GM10266 (cell line): ENCODE data around the gene KIR3DL3.
"Not testable (repeated sequence)": the region's sequence is repeated elsewhere in the genome, so short reads cannot be mapped to it uniquely, and the experiment has no call there.

Source experiments
- DNase-seq: peaks from one replicate; pipeline ENCODE4 v3.0.0; 2012; ENCODE audit errors: extremely low spot score
- TF ChIP-seq, protein P1 (sequence below): IDR thresholded peaks from 2 replicates; pipeline ENCODE4 v1.5.1; 2012; ENCODE audit warnings: mild to moderate bottlenecking, low read depth; ENCODE audit not compliant: control insufficient read depth, insufficient read depth; ENCODE audit errors: missing control alignments

The KIR3DL3 gene

DNA sequence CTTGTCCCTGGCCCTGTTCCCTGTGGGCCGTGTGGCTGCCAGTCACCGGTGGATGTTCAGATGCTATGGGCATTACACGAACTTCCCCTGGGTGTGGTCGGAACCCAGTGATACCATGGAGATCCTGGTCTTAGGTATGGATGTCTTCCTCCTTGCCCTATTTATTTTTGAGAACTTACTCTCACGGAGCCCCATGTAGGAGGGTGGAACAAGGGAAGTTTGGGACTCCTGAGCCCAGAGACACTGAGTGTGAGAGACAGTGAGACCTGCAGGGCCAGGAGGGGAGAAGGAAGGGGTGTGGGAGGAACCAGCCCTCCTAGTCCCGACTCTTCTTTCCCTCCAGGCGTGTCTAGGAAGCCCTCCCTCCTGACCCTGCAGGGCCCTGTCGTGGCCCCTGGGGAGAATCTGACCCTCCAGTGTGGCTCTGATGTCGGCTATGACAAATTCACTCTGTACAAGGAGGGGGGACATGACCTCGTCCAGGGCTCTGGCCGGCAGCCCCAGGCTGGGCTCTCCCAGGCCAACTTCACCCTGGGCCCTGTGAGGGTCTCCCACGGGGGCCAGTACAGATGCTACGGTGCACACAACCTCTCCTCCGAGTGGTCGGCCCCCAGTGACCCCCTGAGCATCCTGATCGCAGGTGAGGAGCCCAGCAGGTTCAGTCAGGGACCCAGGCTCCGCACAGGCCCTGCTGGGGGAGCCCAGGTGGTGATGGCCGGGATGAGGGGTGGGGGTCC, 14.9 kb upstream of the KIR3DL3 start:
- DNase-seq = no peak
- TF ChIP-seq, protein P1, sequence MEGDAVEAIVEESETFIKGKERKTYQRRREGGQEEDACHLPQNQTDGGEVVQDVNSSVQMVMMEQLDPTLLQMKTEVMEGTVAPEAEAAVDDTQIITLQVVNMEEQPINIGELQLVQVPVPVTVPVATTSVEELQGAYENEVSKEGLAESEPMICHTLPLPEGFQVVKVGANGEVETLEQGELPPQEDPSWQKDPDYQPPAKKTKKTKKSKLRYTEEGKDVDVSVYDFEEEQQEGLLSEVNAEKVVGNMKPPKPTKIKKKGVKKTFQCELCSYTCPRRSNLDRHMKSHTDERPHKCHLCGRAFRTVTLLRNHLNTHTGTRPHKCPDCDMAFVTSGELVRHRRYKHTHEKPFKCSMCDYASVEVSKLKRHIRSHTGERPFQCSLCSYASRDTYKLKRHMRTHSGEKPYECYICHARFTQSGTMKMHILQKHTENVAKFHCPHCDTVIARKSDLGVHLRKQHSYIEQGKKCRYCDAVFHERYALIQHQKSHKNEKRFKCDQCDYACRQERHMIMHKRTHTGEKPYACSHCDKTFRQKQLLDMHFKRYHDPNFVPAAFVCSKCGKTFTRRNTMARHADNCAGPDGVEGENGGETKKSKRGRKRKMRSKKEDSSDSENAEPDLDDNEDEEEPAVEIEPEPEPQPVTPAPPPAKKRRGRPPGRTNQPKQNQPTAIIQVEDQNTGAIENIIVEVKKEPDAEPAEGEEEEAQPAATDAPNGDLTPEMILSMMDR = no peak

DNA sequence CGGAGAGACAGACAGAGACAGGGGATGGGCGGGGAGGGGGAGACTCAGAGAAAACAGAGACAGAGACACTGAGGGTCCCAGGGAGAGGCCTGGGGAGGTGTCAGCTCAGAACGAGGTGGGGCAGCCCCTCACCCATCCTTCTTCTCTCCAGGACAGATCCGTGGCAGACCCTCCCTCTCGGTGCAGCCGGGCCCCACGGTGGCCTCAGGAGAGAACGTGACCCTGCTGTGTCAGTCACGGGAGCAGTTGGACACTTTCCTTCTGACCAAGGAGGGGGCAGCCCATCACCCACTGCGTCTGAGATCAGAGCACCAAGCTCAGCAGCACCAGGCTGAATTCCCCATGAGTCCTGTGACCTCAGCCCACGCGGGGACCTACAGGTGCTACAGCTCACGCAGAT, 14.3 kb upstream of the KIR3DL3 start:
- DNase-seq = not testable (repeated sequence)

DNA sequence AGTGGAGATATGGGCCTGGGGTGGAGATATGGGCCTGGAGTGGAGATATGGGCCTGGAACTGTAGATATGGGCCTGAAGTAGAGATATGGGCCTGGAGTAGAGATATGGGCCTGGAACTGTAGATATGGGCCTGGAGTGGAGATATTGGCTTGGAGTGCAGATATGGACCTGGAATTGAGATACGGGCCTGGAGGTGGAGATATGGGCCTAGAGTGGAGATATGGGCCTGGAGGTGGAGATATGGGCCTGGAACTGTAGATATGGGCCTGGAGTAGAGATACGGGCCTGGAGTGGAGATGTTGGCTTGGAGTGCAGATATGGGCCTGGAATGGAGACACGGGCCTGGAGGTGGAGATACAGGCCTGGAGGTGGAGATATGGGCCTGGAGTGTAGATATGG, 402 bp downstream of the KIR3DL3 start:
- no peak for DNase-seq
- TF ChIP-seq, protein P1 = no peak

DNA sequence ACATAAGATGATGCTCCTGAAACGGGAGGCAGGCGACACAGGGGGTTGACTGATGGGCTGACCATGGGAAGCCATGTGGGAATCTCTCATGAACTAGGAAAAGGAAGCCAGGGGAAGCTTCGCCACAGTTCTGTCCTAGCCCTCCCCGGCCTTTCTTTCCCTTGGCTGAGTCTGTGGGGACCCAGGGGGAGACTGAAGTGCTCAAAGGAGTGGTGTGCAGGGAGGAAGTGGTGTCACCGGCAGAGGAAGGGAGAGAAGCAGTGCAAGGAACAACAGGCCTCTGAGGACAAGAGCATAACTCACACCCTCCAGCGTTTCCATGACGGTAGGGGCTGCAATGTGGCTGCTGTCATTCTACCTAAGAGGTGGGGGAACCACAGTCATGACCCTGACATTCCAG, 1.1 kb downstream of the KIR3DL3 start:
- DNase-seq = no peak
- TF ChIP-seq, protein P1 = no peak

DNA sequence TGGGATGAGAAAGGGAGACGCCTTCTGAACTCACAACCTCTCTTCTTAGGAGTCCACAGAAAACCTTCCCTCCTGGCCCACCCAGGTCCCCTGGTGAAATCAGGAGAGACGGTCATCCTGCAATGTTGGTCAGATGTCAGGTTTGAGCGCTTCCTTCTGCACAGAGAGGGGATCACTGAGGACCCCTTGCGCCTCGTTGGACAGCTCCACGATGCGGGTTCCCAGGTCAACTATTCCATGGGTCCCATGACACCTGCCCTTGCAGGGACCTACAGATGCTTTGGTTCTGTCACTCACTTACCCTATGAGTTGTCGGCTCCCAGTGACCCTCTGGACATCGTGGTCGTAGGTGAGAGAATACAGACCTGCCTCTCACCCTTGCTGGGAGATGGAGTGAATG, 3.3 kb downstream of the KIR3DL3 start:
- TF ChIP-seq, protein P1 = no peak
- DNase-seq = no peak

DNA sequence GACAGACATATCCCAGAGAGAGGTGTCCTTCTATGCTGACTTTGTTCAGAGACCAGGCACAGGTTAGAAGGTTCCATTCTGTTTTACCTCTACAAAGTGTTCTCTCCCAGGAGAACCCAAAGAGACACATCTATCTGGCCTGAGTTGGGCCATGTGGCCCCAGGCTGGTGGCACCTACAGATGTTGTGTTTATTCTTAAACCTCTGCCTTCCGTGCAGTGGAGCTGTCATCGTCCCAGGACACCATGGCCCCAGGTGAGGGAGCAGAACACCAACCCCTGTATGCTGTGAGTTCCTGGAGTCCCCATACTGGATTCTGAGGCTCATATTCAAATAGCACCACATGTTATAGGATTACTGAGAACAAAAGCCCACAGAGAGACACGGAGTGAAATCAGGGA, 3.9 kb downstream of the KIR3DL3 start:
- no peak for DNase-seq
- TF ChIP-seq, protein P1 = no peak

DNA sequence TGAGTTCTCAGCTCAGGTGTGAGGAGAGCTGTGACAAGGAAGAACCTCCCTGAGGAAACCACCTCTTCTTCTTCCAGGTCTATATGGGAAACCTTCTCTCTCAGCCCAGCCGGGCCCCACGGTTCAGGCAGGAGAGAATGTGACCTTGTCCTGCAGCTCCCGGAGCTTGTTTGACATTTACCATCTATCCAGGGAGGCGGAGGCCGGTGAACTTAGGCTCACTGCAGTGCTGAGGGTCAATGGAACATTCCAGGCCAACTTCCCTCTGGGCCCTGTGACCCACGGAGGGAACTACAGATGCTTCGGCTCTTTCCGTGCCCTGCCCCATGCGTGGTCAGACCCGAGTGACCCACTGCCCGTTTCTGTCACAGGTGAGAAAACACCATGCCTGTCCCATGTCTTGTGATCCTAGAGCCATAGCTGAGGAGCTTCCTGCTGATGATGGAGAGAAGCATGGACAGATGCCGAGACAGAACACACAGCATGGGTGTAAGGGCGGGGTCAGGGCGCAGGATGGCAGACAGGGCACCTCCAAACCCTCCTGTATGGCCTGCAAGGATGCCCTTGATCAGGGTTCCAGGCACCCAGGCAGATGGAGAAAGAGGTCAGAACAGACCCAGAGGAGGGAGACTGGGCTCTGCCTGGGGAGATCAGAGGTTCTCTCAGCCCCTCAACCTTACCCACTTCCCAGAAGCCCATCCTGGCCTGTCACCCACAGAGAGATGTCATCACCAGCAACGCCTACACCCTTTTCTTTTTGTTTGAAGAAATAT, 5.4 kb downstream of the KIR3DL3 start:
- no peak for DNase-seq
- TF ChIP-seq, protein P1 = no peak
